Measurements from ENCODE around the gene UBIAD1. TPM values are rescaled to one million over a fixed set of nuclear protein-coding genes. Genes with fewer than 3 reads are reported as not detected.
"Not testable (repeated sequence)": the region's sequence is repeated elsewhere in the genome, so short reads cannot be mapped to it uniquely, and the experiment has no call there.

The UBIAD1 gene
- total and polyA plus RNA-seq, 12 donors = 4.5 to 24.3 (median 11.2) TPM

DNA sequence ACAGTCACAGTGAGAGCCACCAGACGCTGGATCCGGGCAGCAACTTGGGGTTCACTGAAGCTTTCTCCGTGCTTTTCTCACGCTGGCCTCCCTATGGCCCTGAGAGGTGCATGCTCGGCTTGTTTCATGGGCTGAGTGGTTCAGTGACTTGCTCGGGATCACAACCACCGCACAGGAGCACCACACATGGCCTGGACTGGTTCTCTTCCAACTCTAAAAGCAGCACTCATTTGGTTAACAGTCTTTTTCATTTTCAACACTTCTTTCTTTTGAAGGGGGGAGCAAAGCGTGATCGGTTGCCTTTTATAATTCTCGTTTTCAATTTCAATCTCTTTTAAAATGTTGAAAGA is 26.2 kb downstream of the UBIAD1 start:
- Histone ChIP-seq H3K36me3 (replicated peaks in 1 of 2) (no peaks in the 10 kb centered on the region), H3K4me1 (replicated peaks in 1 of 2) (no peaks in the 10 kb centered on the region), H3K9me3 (replicated peaks in 1 of 3) (no peaks in the 10 kb centered on the region), H3K27me3 (no peaks in the 10 kb centered on the region), H3K27ac (no peak overlapping the region), H3K4me3 (no peak overlapping the region)
- WGBS, 4 donors = 56 to 68% (median 61%) methylated on average over 9 to 10 of the region's 10 CpGs
- TF ChIP-seq POLR2A (IDR thresholded peaks at IDR 0.05) = no peak
- TF ChIP-seq, protein P1, sequence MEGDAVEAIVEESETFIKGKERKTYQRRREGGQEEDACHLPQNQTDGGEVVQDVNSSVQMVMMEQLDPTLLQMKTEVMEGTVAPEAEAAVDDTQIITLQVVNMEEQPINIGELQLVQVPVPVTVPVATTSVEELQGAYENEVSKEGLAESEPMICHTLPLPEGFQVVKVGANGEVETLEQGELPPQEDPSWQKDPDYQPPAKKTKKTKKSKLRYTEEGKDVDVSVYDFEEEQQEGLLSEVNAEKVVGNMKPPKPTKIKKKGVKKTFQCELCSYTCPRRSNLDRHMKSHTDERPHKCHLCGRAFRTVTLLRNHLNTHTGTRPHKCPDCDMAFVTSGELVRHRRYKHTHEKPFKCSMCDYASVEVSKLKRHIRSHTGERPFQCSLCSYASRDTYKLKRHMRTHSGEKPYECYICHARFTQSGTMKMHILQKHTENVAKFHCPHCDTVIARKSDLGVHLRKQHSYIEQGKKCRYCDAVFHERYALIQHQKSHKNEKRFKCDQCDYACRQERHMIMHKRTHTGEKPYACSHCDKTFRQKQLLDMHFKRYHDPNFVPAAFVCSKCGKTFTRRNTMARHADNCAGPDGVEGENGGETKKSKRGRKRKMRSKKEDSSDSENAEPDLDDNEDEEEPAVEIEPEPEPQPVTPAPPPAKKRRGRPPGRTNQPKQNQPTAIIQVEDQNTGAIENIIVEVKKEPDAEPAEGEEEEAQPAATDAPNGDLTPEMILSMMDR (IDR thresholded peaks at IDR 0.05) = no peak
- intact Hi-C loops (cut with DNase I) = no loop called here
- no peak for DNase-seq

DNA sequence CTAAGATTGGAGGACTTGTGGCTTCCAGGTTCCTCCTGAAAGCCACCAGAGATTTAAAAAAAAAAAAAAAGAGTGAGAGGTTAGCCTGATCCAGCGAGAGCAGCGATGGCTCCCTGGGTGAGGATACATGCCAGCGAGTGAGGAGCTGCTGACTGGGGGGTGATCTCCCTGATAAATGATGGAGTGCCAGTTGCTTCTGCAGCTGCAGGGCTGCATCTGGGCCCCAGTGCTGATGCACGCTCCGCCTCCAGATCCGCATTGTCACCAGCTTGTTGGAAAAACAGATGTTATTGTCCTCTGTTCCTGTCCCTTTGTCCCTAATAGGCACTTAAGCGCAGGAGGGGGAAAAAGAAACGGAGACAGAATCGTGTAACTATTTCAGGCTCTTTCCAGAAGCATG is 28.6 kb downstream of the UBIAD1 start:
- TF ChIP-seq POLR2A (IDR thresholded peaks at IDR 0.05) = no peak
- TF ChIP-seq, protein P1 (IDR thresholded peaks at IDR 0.05) = no peak
- DNase-seq = no peak
- Histone ChIP-seq H3K27ac (no peak overlapping the region), H3K9me3 (replicated peaks in 1 of 3) (no peaks in the 10 kb centered on the region), H3K4me1 (replicated peaks in 1 of 2) (no peaks in the 10 kb centered on the region), H3K36me3 (replicated peaks in 1 of 2) (no peaks in the 10 kb centered on the region), H3K27me3 (no peaks in the 10 kb centered on the region), H3K4me3 (no peak overlapping the region)
- intact Hi-C loops (cut with DNase I) = no loop called here
- WGBS, 4 donors = 42 to 77% (median 72%) methylated on average over 9 of the region's 9 CpGs

DNA sequence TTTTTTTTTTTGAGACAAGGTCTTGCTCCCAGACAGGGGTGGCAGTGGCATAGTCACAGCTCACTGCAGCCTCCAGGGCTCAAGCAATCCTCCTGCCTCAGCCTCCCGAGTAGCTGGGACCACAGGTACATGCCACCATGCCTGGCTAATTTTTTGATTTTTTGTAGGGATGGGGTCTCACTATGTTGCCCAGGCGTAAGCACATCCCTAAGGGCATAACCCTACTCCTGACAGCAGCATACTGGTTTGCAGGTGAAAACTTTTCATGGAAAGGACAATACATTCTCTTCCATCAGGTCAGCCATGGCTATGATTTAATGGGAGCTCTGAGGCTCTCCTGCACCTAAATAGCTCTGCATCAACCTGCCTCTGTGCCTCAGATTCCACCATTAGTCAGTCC is 29.4 kb downstream of the UBIAD1 start:
- no peak for TF ChIP-seq POLR2A (IDR thresholded peaks at IDR 0.05)
- TF ChIP-seq, protein P1 (IDR thresholded peaks at IDR 0.05) = no peak
- H3K9me3 ChIP-seq (replicated peaks in 1 of 3) = no peaks in the 10 kb centered on the region
- intact Hi-C loops (cut with DNase I) = no loop called here
- H3K27me3 ChIP-seq = no peaks in the 10 kb centered on the region
- 73 to 94% (median 90%) methylated on average over 2 of the region's 2 CpGs for WGBS, 4 donors
- H3K4me3 ChIP-seq = no peak overlapping the region
- no peak overlapping the region for H3K27ac ChIP-seq
- H3K4me1 ChIP-seq (replicated peaks in 1 of 2) = no peaks in the 10 kb centered on the region
- DNase-seq = no peak
- no peaks in the 10 kb centered on the region for H3K36me3 ChIP-seq (replicated peaks in 1 of 2)

DNA sequence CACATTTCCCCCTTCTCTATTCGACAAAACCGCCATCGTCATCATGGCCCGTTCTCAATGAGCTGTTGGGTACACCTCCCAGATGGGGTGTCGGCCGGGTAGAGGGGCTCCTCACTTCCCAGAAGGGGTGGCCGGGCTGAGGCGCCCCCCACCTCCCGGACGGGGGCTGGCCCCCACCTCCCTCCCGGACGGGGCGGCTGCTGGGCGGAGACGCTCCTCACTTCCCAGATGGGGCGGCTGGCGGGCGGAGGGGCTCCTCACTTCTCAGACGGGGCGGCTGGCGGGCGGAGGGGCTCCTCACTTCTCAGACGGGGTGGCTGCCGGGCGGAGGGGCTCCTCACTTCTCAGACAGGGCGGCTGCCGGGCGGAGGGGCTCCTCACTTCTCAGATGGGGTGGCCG is 32.5 kb downstream of the UBIAD1 start:
- H3K27me3 ChIP-seq; DNase-seq; H3K36me3 ChIP-seq (replicated peaks in 1 of 2); H3K4me3 ChIP-seq; H3K27ac ChIP-seq; H3K4me1 ChIP-seq (replicated peaks in 1 of 2); H3K9me3 ChIP-seq (replicated peaks in 1 of 3); intact Hi-C loops (cut with DNase I): not testable (repeated sequence)
- 88 to 94% (median 90%) methylated on average over 5 to 29 of the region's 29 CpGs for WGBS, 4 donors

DNA sequence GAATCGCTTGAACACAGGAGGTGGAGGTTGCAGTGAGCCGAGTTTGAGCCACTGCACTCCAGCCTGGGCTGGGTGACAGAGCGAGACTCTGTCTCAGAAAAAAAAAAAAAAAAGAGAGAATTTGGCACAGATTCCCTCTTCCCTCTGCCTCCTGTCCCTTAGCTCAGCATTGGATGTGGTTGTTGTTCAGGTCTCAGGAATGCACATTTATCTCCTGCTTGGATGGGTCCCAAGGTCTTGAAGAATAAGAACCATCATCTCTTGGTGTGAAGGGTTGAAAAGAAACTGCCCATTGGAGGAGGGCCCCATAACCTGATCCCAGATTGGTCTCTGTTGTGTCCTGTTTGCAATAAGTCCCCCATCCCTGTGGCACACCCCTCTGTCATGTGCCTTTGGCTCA is 34.9 kb downstream of the UBIAD1 start:
- no peak for DNase-seq
- Histone ChIP-seq H3K9me3 (replicated peaks in 1 of 3) (no peaks in the 10 kb centered on the region), H3K27ac (no peak overlapping the region), H3K4me1 (replicated peaks in 1 of 2) (no peaks in the 10 kb centered on the region), H3K27me3 (no peaks in the 10 kb centered on the region), H3K4me3 (no peak overlapping the region), H3K36me3 (replicated peaks in 1 of 2) (no peaks in the 10 kb centered on the region)
- intact Hi-C loops (cut with DNase I) = no loop called here
- WGBS, 4 donors = 66 to 70% (median 69%) methylated on average over 3 of the region's 3 CpGs
- no peak for TF ChIP-seq POLR2A (IDR thresholded peaks at IDR 0.05)
- TF ChIP-seq, protein P1 (IDR thresholded peaks at IDR 0.05) = no peak
